NB4 (cell line): Measurements from ENCODE around the gene PRUNE2.

Experiments
- POLR2A ChIP-seq: IDR thresholded peaks from 2 replicates; pipeline ENCODE4 v1.6.1; 2011; ENCODE audit warnings: mild to moderate bottlenecking; ENCODE audit not compliant: insufficient read length; ENCODE audit errors: extremely low read depth
- TF ChIP-seq, protein P1 (sequence below): IDR thresholded peaks from one replicate; pipeline ENCODE4 v1.5.1; 2012; ENCODE audit warnings: low read depth, low read length
- TF ChIP-seq, protein P2 (sequence below): IDR thresholded peaks from 2 replicates; pipeline ENCODE4 v1.6.1; 2011; ENCODE audit warnings: low read depth, low read length

DNA sequence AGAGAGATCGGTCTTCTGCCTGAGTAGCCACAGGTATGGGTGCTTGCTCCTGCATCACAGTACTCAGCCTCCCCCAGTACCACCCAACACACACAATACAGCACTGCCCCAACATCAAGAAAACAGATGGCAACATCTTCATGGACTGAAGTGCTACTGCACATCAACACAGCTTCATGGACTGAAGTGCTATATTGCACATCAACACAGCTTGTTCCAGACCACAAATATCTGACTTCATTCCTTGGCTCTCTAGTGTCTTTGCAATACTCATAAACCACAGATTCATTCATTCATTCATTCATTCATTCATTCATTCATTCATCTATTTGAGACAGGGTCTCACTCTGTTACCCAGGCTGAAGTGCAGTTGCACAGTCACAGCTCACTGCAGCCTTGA, 172.8 kb downstream of the PRUNE2 start:
- TF ChIP-seq, protein P1, sequence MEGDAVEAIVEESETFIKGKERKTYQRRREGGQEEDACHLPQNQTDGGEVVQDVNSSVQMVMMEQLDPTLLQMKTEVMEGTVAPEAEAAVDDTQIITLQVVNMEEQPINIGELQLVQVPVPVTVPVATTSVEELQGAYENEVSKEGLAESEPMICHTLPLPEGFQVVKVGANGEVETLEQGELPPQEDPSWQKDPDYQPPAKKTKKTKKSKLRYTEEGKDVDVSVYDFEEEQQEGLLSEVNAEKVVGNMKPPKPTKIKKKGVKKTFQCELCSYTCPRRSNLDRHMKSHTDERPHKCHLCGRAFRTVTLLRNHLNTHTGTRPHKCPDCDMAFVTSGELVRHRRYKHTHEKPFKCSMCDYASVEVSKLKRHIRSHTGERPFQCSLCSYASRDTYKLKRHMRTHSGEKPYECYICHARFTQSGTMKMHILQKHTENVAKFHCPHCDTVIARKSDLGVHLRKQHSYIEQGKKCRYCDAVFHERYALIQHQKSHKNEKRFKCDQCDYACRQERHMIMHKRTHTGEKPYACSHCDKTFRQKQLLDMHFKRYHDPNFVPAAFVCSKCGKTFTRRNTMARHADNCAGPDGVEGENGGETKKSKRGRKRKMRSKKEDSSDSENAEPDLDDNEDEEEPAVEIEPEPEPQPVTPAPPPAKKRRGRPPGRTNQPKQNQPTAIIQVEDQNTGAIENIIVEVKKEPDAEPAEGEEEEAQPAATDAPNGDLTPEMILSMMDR, result no peak
- no peak for TF ChIP-seq POLR2A
- TF ChIP-seq, protein P2, sequence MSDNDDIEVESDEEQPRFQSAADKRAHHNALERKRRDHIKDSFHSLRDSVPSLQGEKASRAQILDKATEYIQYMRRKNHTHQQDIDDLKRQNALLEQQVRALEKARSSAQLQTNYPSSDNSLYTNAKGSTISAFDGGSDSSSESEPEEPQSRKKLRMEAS, result no peak
